NCI-H748 (cell line): ENCODE results near the gene BCL2L11.

Experiments used
- DNase-seq: peaks from one replicate; lab custom pipeline; 2025; ENCODE audit not compliant: unreplicated experiment; lab: John Stamatoyannopoulos, UW

Gene BCL2L11

GRCh38 chr2:111117598-111118480 lies 2.9 kb upstream of the BCL2L11 start:
- DNase-seq = peak; percentile 72

- no peak for DNase-seq
Observed at GRCh38 chr2:111118481-111118980, 2.2 kb upstream of the BCL2L11 start.

- no peak for DNase-seq
Observed at GRCh38 chr2:111118981-111119821, 1.5 kb upstream of the BCL2L11 start.

GRCh38 chr2:111119822-111120252 lies 877 bp upstream of the BCL2L11 start:
- no peak for DNase-seq

- DNase-seq = peak; percentile 68
Observed at GRCh38 chr2:111121028-111121827, 514 bp downstream of the BCL2L11 start.

GRCh38 chr2:111121828-111122630 lies 1.3 kb downstream of the BCL2L11 start:
- DNase-seq = peak; percentile 92

GRCh38 chr2:111122631-111123421 lies 2.1 kb downstream of the BCL2L11 start:
- DNase-seq = peak; percentile 82

- DNase-seq = no peak
Observed at GRCh38 chr2:111123751-111124150, 3.0 kb downstream of the BCL2L11 start.

- no peak for DNase-seq
Observed at GRCh38 chr2:111126581-111126980, 5.9 kb downstream of the BCL2L11 start.

GRCh38 chr2:111127351-111127750 lies 6.6 kb downstream of the BCL2L11 start:
- DNase-seq = no peak

GRCh38 chr2:111128096-111128495 lies 7.4 kb downstream of the BCL2L11 start:
- DNase-seq = no peak

- DNase-seq = no peak
Observed at GRCh38 chr2:111133603-111134002, 12.9 kb downstream of the BCL2L11 start.

- DNase-seq = no peak
Observed at GRCh38 chr2:111134055-111134454, 13.3 kb downstream of the BCL2L11 start.

GRCh38 chr2:111135237-111135909 lies 14.7 kb downstream of the BCL2L11 start:
- no peak for DNase-seq

GRCh38 chr2:111135910-111136297 lies 15.2 kb downstream of the BCL2L11 start:
- DNase-seq = no peak

GRCh38 chr2:111138839-111139238 lies 18.1 kb downstream of the BCL2L11 start:
- no peak for DNase-seq

GRCh38 chr2:111139637-111140317 lies 19.1 kb downstream of the BCL2L11 start:
- DNase-seq = no peak

- no peak for DNase-seq
Observed at GRCh38 chr2:111140815-111141214, 20.1 kb downstream of the BCL2L11 start.
